HEK293T (cell line): ENCODE data around the gene KCNE4.

Experiments
- CTCF ChIA-PET: fragments of 350-600 bp; formaldehyde crosslinking; extraction: SDS; loops from one replicate; lab custom pipeline; 2021; ENCODE audit warnings: antibody characterized with exemption, inconsistent platforms; lab: Yijun Ruan, JAX
- POLR2A ChIA-PET: fragments of 350-600 bp; formaldehyde crosslinking; extraction: SDS; loops from one replicate; lab custom pipeline; 2020; ENCODE audit warnings: antibody characterized with exemption, inconsistent platforms; lab: Yijun Ruan, JAX
- DNase-seq: peaks from one replicate; pipeline ENCODE4 v3.0.0; 2012; ENCODE audit warnings: mixed read lengths; ENCODE audit errors: extremely low spot score
- ARNT ChIP-seq: fragments of 450-650 bp; IDR thresholded peaks from 2 replicates; pipeline ENCODE4 v1.6.1; 2017; ENCODE audit warnings: mild to moderate bottlenecking
- BHLHE40 ChIP-seq: fragments of 450-650 bp; IDR thresholded peaks from 2 replicates; pipeline ENCODE4 v1.6.1; 2016; ENCODE audit warnings: mild to moderate bottlenecking, moderate library complexity, borderline replicate concordance
- CTBP1 ChIP-seq: fragments of 450-650 bp; IDR thresholded peaks from 2 replicates; pipeline ENCODE4 v1.6.1; 2016; ENCODE audit warnings: borderline replicate concordance
- ELF4 ChIP-seq: fragments of 450-650 bp; IDR thresholded peaks from 2 replicates; pipeline ENCODE4 v1.6.1; 2017; ENCODE audit warnings: antibody characterized with exemption
- FOXA1 ChIP-seq: fragments of 450-650 bp; IDR thresholded peaks from 2 replicates; pipeline ENCODE4 v1.6.1; 2016; ENCODE audit warnings: mild to moderate bottlenecking
- FOXK2 ChIP-seq: fragments of 450-650 bp; IDR thresholded peaks from 2 replicates; pipeline ENCODE4 v1.6.1; 2016; ENCODE audit warnings: mild to moderate bottlenecking
- FOXM1 ChIP-seq: fragments of 450-650 bp; IDR thresholded peaks from 2 replicates; pipeline ENCODE4 v1.6.1; 2017; ENCODE audit warnings: mild to moderate bottlenecking, borderline replicate concordance
- HDGF ChIP-seq: fragments of 450-650 bp; IDR thresholded peaks from 2 replicates; pipeline ENCODE4 v1.6.1; 2017; ENCODE audit warnings: antibody characterized with exemption, borderline replicate concordance
- L3MBTL2 ChIP-seq: fragments of 450-650 bp; conservative IDR thresholded peaks from 2 replicates; pipeline ENCODE4 v1.6.1; 2016; ENCODE audit warnings: mild to moderate bottlenecking
- LEF1 ChIP-seq: fragments of 450-650 bp; IDR thresholded peaks from 2 replicates; pipeline ENCODE4 v1.6.1; 2017; ENCODE audit warnings: mild to moderate bottlenecking, borderline replicate concordance
- NFRKB ChIP-seq: fragments of 450-650 bp; IDR thresholded peaks from 2 replicates; pipeline ENCODE4 v1.6.1; 2016; ENCODE audit warnings: mild to moderate bottlenecking, moderate library complexity
- SP1 ChIP-seq: fragments of 450-650 bp; IDR thresholded peaks from 2 replicates; pipeline ENCODE4 v1.6.1; 2017
- SUZ12 ChIP-seq: fragments of 450-650 bp; IDR thresholded peaks from 2 replicates; pipeline ENCODE4 v1.6.1; 2016; ENCODE audit warnings: mild to moderate bottlenecking
- TARDBP ChIP-seq: fragments of 450-650 bp; IDR thresholded peaks from 2 replicates; pipeline ENCODE4 v1.6.1; 2016
- ZNF384 ChIP-seq: fragments of 450-650 bp; IDR thresholded peaks from 2 replicates; pipeline ENCODE4 v1.6.1; 2016
- TF ChIP-seq, protein P1 (sequence below): fragments of 450-650 bp; IDR thresholded peaks from 2 replicates; pipeline ENCODE4 v1.6.1; 2016

Gene KCNE4

DNA sequence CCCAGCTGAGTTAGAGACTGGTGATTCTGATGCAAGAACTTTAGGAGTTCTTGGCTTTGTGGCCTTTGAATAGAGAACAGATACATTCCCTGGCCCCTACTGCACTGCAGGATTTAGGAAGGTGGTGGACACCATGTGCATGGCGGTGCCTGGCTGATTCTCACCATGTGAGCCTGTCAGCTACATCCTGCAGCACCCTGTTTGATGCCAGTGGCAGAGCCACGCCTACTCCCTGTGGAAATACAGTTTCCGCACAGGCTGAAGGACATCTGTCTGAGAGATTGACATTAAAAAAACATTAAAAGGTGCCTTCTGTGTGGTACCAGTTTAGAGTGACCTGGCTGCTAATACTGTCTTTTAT lies 50.0 kb downstream of the KCNE4 start:
- CTCF ChIA-PET: interaction anchor here (3.1 kb wide), 1 partner anchor 130 kb away, joined by 11 read pairs; no protein-coding TSS in a partner anchor
- DNase-seq: no peak
- TF ChIP-seq NFRKB (no peak), ARNT (no peak), BHLHE40 (no peak), FOXM1 (no peak), SUZ12 (no peak), TARDBP (no peak), FOXK2 (no peak), LEF1 (no peak), SP1 (no peak), ELF4 (no peak), L3MBTL2 (no peak), CTBP1 (no peak), HDGF (no peak), ZNF384 (no peak), FOXA1 (no peak)
- TF ChIP-seq, protein P1, sequence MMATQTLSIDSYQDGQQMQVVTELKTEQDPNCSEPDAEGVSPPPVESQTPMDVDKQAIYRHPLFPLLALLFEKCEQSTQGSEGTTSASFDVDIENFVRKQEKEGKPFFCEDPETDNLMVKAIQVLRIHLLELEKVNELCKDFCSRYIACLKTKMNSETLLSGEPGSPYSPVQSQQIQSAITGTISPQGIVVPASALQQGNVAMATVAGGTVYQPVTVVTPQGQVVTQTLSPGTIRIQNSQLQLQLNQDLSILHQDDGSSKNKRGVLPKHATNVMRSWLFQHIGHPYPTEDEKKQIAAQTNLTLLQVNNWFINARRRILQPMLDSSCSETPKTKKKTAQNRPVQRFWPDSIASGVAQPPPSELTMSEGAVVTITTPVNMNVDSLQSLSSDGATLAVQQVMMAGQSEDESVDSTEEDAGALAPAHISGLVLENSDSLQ: no peak
- POLR2A ChIA-PET: no interaction called here

DNA sequence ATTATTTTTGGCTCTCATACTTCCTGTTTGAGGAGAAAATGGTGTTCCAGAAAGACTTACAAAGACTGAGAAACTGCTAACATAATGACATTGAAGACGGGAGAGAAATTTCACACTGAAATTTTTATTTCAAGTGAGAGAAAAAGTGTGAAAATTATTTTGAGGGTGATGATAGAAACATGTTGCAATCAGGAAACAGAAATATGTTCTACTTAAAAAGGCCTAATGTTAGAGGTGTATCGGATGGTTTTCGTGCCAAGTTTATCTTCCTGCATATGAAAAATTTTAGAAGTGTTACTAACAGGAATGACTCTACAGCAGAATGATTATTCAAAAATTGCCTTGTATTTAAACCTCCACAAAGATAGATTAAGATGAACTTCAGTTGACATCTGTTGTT lies 50.5 kb downstream of the KCNE4 start:
- DNase-seq: no peak
- TF ChIP-seq NFRKB: no peak
- TF ChIP-seq BHLHE40: no peak
- TF ChIP-seq LEF1: no peak
- TF ChIP-seq ZNF384: no peak
- no peak for TF ChIP-seq FOXK2
- no peak for TF ChIP-seq SP1
- no peak for TF ChIP-seq FOXA1
- TF ChIP-seq ELF4: no peak
- ChIA-PET CTCF (interaction anchor here (3.1 kb wide), 1 partner anchor 131 kb away, joined by 11 read pairs; no protein-coding TSS in a partner anchor), POLR2A (no interaction called here)

- POLR2A ChIA-PET: no interaction called here
- TF ChIP-seq FOXM1 (no peak), BHLHE40 (no peak), ARNT (no peak), FOXK2 (no peak), SUZ12 (no peak), TARDBP (no peak), L3MBTL2 (no peak)
- CTCF ChIA-PET: no interaction called here
- no peak for DNase-seq
Measured at GRCh38 chr2:223104336-223105132, 52.5 kb downstream of the KCNE4 start.
